Peyer's patch (tissue), 4 donors: ENCODE data around the gene ACAP1. TPM values are rescaled to one million over a fixed set of nuclear protein-coding genes. Genes with fewer than 3 reads are reported as not detected.

ENCODE experiments used
- DNase-seq, 3 donors: peaks; one replicate each; pipeline ENCODE4 v3.0.0-alpha.2; 2017 to 2019
- H3K27ac ChIP-seq, 4 donors: fragments of 200-600 bp; sonication (generic); one replicate each; pipeline ENCODE4 v1.5.1; 2016 to 2019
- H3K27me3 ChIP-seq, 2 donors: fragments of 200-600 bp; sonication (generic); one replicate each; pipeline ENCODE4 v1.5.1; 2019
- H3K36me3 ChIP-seq, 3 donors: fragments of 200-600 bp; sonication (generic); one replicate each; pipeline ENCODE4 v1.5.1; 2016 to 2019
- H3K4me1 ChIP-seq, 4 donors: fragments of 200-600 bp; sonication (generic); one replicate each; pipeline ENCODE4 v1.5.1; 2016 to 2019
- H3K4me3 ChIP-seq, 4 donors: fragments of 200-600 bp; sonication (generic); 1 replicate in 3 of 4; 2 replicates in 1 of 4; pipeline ENCODE4 v1.5.1; 2016 to 2019; ENCODE audit warnings: mild to moderate bottlenecking in 1 of 4
- H3K9me3 ChIP-seq, 4 donors: fragments of 200-600 bp; sonication (generic); one replicate each; pipeline ENCODE4 v1.5.1; 2016 to 2019; ENCODE audit warnings: mild to moderate bottlenecking in 1 of 4
- CTCF ChIP-seq, 6 experiments: fragments of 450-650 bp in 4 of 6; fragments of 200-600 bp in 2 of 6; sonication (generic) in 1 of 6; IDR thresholded peaks; one replicate each; pipeline ENCODE4 v1.5.1; 2017 to 2019; ENCODE audit warnings: antibody characterized with exemption in 6 of 6, mild to moderate bottlenecking in 3 of 6, moderate library complexity in 1 of 6
- POLR2A ChIP-seq, 2 donors: fragments of 450-650 bp; IDR thresholded peaks; one replicate each; pipeline ENCODE4 v1.5.1; 2017; ENCODE audit warnings: antibody characterized with exemption in 2 of 2, mild to moderate bottlenecking in 2 of 2, moderate library complexity in 2 of 2
- total RNA-seq, 4 donors: library from RNA; depleted of rRNA; stranded (reverse); fragments of >200 nt; gene quantifications; one replicate each; pipeline ENCODE4 v1.1.0, GENCODE V29; 2016

ACAP1 gene
- total RNA-seq, 4 donors from 2014 or later = 15.6 to 696 (median 24.0) TPM

- Histone ChIP-seq H3K27ac (no peak overlapping the region), H3K27me3 (no peaks in the 10 kb centered on the region), H3K4me1 (peaks cover 5 to 20% (median 15%) of the 10 kb centered on the region in 4 donors), H3K36me3 (no peaks in the 10 kb centered on the region), H3K9me3 (no peaks in the 10 kb centered on the region), H3K4me3 (no peak overlapping the region)
- DNase-seq = no peak
- TF ChIP-seq POLR2A (IDR thresholded peaks at IDR 0.05) (no peak), CTCF (IDR thresholded peaks at IDR 0.05) (no peak)
These were observed 10.7 kb downstream of the ACAP1 start for GRCh38 chr17:7346761-7347614.

GRCh38 chr17:7347630-7348477 lies 11.5 kb downstream of the ACAP1 start:
- no peak for DNase-seq
- Histone ChIP-seq H3K4me1 (peaks cover 5 to 22% (median 19%) of the 10 kb centered on the region in 4 donors), H3K36me3 (no peaks in the 10 kb centered on the region), H3K4me3 (no peak overlapping the region), H3K27me3 (no peaks in the 10 kb centered on the region), H3K9me3 (no peaks in the 10 kb centered on the region), H3K27ac (no peak overlapping the region)
- TF ChIP-seq CTCF (IDR thresholded peaks at IDR 0.05) = no peak
- no peak for TF ChIP-seq POLR2A (IDR thresholded peaks at IDR 0.05)

- Histone ChIP-seq H3K4me1 (peaks cover 5 to 29% (median 24%) of the 10 kb centered on the region in 4 donors), H3K4me3 (no peak overlapping the region), H3K36me3 (no peaks in the 10 kb centered on the region), H3K27me3 (no peaks in the 10 kb centered on the region), H3K27ac (no peak overlapping the region), H3K9me3 (no peaks in the 10 kb centered on the region)
- TF ChIP-seq CTCF (IDR thresholded peaks at IDR 0.05) = no peak
- no peak for DNase-seq
These were observed 12.3 kb downstream of the ACAP1 start for GRCh38 chr17:7348478-7349242.

GRCh38 chr17:7351665-7352502 lies 15.6 kb downstream of the ACAP1 start, which contains the start of gene KCTD11:
Gene KCTD11, plus strand, starts transcription at chr17:7352162.
- DNase-seq = peak; percentile 83 to 96 (median 95)
- H3K4me3 ChIP-seq = peak within 1 kb of the TSS; percentile 66 to 84 (median 74)
- peak in 3 of 6 experiments; percentile 37 to 59 (median 42) for TF ChIP-seq CTCF (IDR thresholded peaks at IDR 0.05)
- TF ChIP-seq POLR2A (IDR thresholded peaks at IDR 0.05) = peak; percentile 57 to 80
- peak within 1 kb of the TSS; percentile 83 to 98 (median 96) for H3K27ac ChIP-seq
- no peaks in the 10 kb centered on the region for H3K27me3 ChIP-seq
- no peaks in the 10 kb centered on the region for H3K9me3 ChIP-seq
- H3K4me1 ChIP-seq = peaks cover 5 to 54% (median 24%) of the 10 kb centered on the region in 4 donors
- H3K36me3 ChIP-seq = no peaks in the 10 kb centered on the region
